Measurements from ENCODE around the gene SHISA5. TPM values are rescaled to one million over a fixed set of nuclear protein-coding genes. Genes with fewer than 3 reads are reported as not detected.

Gene SHISA5
- total and polyA plus RNA-seq, 2 experiments from 2014 or later, result 146 to 166 TPM

DNA sequence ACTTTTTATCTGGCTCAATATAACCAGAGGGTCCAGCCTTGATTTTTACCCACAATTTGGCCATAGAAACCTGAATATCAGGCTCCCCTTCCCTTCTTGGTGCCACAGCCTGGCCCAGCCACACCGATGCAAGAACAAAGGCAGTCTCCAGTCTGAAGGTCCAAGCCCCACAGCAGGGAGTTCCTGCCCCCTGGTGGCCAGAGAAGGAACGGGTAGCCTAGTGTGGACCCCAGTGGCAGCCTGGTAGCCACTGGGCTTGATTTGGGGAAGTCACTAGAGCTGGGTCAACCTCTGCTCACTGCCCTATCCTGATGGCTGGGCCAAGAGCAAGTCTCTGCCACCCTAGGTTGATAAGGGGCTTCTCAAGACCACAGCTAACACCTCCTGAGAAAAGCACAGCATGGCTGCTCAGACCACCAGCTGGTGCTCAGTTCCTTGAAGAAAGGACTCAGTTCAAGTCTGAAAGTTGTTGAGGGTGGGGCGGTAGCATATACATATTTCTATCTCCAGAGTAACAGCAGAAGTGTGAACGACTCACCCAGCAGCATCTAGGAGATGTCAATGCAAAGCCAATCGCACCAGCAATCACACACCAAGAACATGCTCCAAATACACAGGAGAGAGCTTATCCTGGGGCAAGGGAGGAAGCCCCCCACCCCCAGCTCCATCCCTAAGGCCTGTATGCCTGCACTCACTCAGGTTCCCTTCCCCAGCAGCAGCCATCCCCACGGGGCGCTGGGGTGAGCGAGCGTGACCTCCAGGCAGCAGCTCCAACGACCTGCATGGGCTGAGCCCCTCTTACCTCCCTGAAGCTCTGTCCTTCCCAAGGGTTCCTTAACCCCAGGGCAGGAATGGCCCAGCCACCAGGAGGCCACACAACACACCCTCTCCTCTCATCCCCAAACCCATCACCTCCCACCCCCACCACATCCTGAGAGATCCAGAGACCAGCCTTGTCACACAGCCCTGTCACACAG, 45.0 kb upstream of the SHISA5 start (continued):
- no peak for TF ChIP-seq ZNF462 (CRISPR knock-in tag; IDR thresholded peaks at IDR 0.05)

GRCh38 chr3:48548126-48548525, 44.2 kb upstream of the SHISA5 start:
- 0 out of 2 replicates have a peak, but pooled peaks cover 11% of the 10 kb centered on the region for H3F3A ChIP-seq (replicated peaks; ENCODE audit: low read depth)
- H3K4me1 ChIP-seq (ENCODE audit: insufficient read depth), result no peaks in the 10 kb centered on the region
- no peak overlapping the region for H3K27ac ChIP-seq (ENCODE audit: low read depth)
- H3K9me2 ChIP-seq (ENCODE audit: insufficient read depth), result no peaks in the 10 kb centered on the region
- H3K27ac Mint-ChIP-seq, result no peak overlapping the region; the same call in 1 of the 2 replicates
- peaks cover under 1% of the 10 kb centered on the region; the same call in 1 of the 2 replicates for H3K79me2 ChIP-seq (replicated peaks; ENCODE audit: insufficient read depth)
- H2AFZ ChIP-seq, result no peak overlapping the region
- H3K4me3 ChIP-seq, result no peak overlapping the region
- TF ChIP-seq JUNB (IDR thresholded peaks at IDR 0.05; ENCODE audit: unreplicated experiment), result no peak
- peaks cover 20% of the 10 kb centered on the region; the same call in 2 of the 3 replicates for H3K36me3 Mint-ChIP-seq (ENCODE audit: low read depth)
- H3K9me3 Mint-ChIP-seq, result no peaks in the 10 kb centered on the region
- no peak for ATAC-seq
- no peaks in the 10 kb centered on the region for H3K27me3 ChIP-seq (ENCODE audit: insufficient read depth)
- H3K4me2 ChIP-seq, result no peak overlapping the region
- H3K4me3 Mint-ChIP-seq, result no peak overlapping the region
- H4K20me1 ChIP-seq (replicated peaks; ENCODE audit: insufficient read depth), result no peaks in the 10 kb centered on the region
- peaks cover 9% of the 10 kb centered on the region for H3K27me3 Mint-ChIP-seq (ENCODE audit: insufficient read depth, low read depth, poor library complexity)
- DNase-seq (ENCODE audit: low spot score), result no peak
- H3K36me3 ChIP-seq (ENCODE audit: insufficient read depth), result peaks cover 14% of the 10 kb centered on the region; the same call in 1 of the 2 replicates
- peaks cover 7% of the 10 kb centered on the region for H3K4me1 Mint-ChIP-seq

Measured in GM23338 (cell line).